Measurements from ENCODE around the gene HOXD8.

Gene HOXD8

DNA sequence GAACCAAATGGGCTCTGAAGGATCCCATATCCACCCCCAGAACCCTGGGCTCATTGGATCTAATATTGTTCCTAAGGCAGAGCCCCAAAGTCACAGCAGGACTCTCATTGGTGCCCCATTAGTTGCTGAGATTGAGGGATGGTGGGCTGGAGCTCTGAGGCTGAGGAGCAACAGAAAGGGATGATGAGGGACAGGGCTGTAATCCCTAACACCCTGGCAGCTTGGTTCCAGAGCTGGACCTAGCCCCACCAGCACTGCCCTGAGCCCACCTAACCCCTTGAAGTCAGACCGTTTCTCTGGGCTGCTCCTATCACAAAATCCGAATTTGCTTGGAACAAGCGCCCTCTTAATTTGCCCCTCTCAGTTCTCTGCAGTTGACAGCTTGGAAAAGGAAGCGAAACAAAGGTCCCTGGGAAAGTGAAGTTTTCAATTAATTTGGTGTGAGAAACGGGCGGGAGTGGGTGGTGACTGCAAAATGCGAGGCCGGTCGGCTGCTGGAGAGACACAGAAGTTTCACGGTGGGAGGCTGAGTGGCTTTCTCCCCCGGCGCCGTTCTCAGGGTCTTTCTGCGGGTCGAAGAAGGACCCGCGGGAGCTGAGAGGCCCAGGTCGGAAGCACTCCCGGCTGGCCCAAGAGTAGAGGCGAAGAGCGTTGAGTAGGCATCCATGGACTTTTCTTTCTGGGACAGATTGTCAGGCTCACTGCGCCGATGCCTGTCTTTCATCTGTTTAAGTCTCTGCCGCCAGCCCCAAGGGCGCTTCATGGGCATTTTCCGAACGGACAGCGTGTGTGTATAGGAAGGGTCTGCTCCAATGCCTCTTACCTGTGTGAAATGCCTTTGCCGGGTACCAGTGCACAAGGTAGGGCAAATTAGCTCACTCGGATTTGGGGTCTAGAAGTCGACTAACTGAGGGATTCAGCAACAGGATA is 37.9 kb upstream of the HOXD8 start:
- TF ChIP-seq CTCF (IDR thresholded peaks at IDR 0.05; ENCODE audit: insufficient read depth, low read depth, low read length, missing control alignments) = no peak
- DNase-seq (ENCODE audit: low read depth) = no peak
- no peak overlapping the region for H3K4me3 ChIP-seq (ENCODE audit: low read depth, low read length)

DNA sequence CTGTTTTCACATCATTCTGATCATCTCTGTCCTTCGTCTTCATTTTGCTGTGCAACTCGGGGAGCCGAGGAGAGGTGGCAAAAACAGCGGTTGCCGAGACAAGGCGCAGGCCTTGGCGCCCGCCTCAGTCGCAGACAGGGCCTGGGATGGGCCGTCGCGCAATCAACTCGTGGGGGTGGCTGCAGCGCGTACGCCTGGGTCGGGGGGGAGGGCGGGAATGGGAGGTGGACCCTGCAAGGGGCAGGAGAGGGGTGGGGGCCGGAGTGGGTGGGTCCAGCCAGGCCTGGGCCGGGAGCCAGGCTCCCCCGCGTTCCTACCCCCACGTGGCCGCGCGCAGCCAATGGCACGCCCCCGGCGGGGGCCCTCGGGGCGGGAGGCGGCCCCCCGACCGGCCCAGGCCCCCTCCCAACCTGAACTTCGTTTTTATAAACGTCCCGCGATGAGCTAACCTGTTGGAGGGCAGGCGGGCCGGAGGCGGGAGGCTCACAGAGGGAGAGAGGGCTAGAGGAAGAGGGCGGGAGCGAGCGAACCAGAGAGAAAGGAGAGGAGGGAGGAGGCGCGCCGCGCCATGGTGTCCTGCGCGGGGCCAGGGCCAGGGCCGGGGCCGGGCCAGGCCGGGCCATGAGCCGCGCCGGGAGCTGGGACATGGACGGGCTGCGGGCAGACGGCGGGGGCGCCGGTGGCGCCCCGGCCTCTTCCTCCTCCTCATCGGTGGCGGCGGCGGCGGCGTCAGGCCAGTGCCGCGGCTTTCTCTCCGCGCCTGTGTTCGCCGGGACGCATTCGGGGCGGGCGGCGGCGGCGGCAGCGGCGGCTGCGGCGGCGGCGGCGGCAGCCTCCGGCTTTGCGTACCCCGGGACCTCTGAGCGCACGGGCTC is 37.0 kb upstream of the HOXD8 start, which contains the start of gene HOXD13:
HOXD13 (plus strand) TSS at position 452 of the 875 bp plus-strand sequence; CDS start at position 622, 170 bp downstream.
- DNase-seq (ENCODE audit: low read depth) = no peak
- no peak within 1 kb of the TSS for H3K4me3 ChIP-seq (ENCODE audit: low read depth, low read length)
- TF ChIP-seq CTCF (IDR thresholded peaks at IDR 0.05; ENCODE audit: insufficient read depth, low read depth, low read length, missing control alignments) = no peak

- H3K4me3 ChIP-seq (ENCODE audit: low read depth, low read length) = no peak overlapping the region
- TF ChIP-seq CTCF (IDR thresholded peaks at IDR 0.05; ENCODE audit: insufficient read depth, low read depth, low read length, missing control alignments) = no peak
- no peak for DNase-seq (ENCODE audit: low read depth)
Measured at GRCh38 chr2:176093145-176093897, 36.2 kb upstream of the HOXD8 start.

- TF ChIP-seq CTCF (IDR thresholded peaks at IDR 0.05; ENCODE audit: insufficient read depth, low read depth, low read length, missing control alignments) = no peak
- no peak for DNase-seq (ENCODE audit: low read depth)
- no peak overlapping the region for H3K4me3 ChIP-seq (ENCODE audit: low read depth, low read length)
Measured at GRCh38 chr2:176093898-176094249, 35.6 kb upstream of the HOXD8 start.

- DNase-seq (ENCODE audit: low read depth) = no peak
- TF ChIP-seq CTCF (IDR thresholded peaks at IDR 0.05; ENCODE audit: insufficient read depth, low read depth, low read length, missing control alignments) = no peak
- H3K4me3 ChIP-seq (ENCODE audit: low read depth, low read length) = no peak overlapping the region
Measured at GRCh38 chr2:176094349-176094748, 35.2 kb upstream of the HOXD8 start.

DNA sequence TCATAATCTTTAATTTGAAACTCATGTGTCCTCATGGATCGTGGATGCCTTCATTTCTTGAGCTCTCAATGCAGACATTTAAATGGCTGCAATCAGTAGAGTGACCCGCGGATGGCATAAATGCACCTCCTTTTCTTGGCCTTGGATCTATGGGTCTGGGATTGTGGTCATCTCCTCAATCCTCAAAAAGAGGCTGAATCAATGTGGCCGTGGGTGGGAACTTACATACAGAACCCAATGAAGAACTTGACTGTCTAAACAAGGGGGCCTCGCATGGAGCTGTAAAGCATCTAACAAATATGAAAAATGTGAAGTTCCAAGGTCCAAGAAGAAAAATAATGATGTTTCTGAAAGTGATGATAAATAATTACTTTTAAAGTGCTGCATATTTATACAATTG is 34.1 kb upstream of the HOXD8 start:
- no peak overlapping the region for H3K4me3 ChIP-seq (ENCODE audit: low read depth, low read length)
- TF ChIP-seq CTCF (IDR thresholded peaks at IDR 0.05; ENCODE audit: insufficient read depth, low read depth, low read length, missing control alignments) = no peak
- no peak for DNase-seq (ENCODE audit: low read depth)
